H1 (cell line): ENCODE results near the gene FOXP4. TPM values are rescaled to one million over a fixed set of nuclear protein-coding genes. Genes with fewer than 3 reads are reported as not detected.

ENCODE experiments used
- CTCF ChIA-PET: fragments of 300-600 bp; sonication (Branson Sonifier 250); formaldehyde crosslinking; loops from one replicate; lab custom pipeline; 2021; ENCODE audit not compliant: partially characterized antibody; lab: Charles Lee
- POLR2A ChIA-PET: fragments of 300-600 bp; sonication (Branson Sonifier 250); formaldehyde crosslinking; loops from one replicate; lab custom pipeline; 2021; ENCODE audit warnings: inconsistent platforms; ENCODE audit not compliant: partially characterized antibody; lab: Charles Lee
- DNase-seq, 2 experiments: peaks; one replicate each; pipeline versions ENCODE4 v3.0.0 to v3.0.0-alpha.2; 2010 to 2022; ENCODE audit warnings: low spot score in 2 of 2, low read depth in 1 of 2, mixed read lengths in 1 of 2
- FAIRE-seq: peaks from 2 replicates; lab custom pipeline; 2011; peaks lifted over from hg19 to GRCh38; lab: Jason Lieb, UNC
- H2AFZ ChIP-seq: 2 replicates; pipeline ENCODE4 v1.8.1; 2012; ENCODE audit warnings: low read length, inconsistent platforms
- H2AK5ac ChIP-seq: 2 replicates; pipeline ENCODE4 v1.6.1; 2013; ENCODE audit warnings: low read depth, low read length
- H2BK120ac ChIP-seq: replicated peaks from 2 replicates; pipeline ENCODE3; 2013; ENCODE audit warnings: low read depth, low read length, inconsistent platforms
- H2BK12ac ChIP-seq: 2 replicates; pipeline ENCODE4 v1.6.1; 2013; ENCODE audit warnings: low read depth, low read length
- H2BK15ac ChIP-seq: 2 replicates; pipeline ENCODE4 v1.6.1; 2013; ENCODE audit warnings: low read length
- H2BK20ac ChIP-seq: 2 replicates; pipeline ENCODE4 v1.6.1; 2013; ENCODE audit warnings: low read length
- H2BK5ac ChIP-seq: 2 replicates; pipeline ENCODE4 v1.6.1; 2013; ENCODE audit warnings: low read depth, low read length
- H3K14ac ChIP-seq: 2 replicates; pipeline ENCODE4 v1.6.1; 2013; ENCODE audit warnings: inconsistent platforms; ENCODE audit not compliant: insufficient read length
- H3K18ac ChIP-seq: 2 replicates; pipeline ENCODE4 v1.6.1; 2013; ENCODE audit warnings: low read length; ENCODE audit errors: extremely low read depth
- H3K23ac ChIP-seq: 2 replicates; pipeline ENCODE4 v1.6.1; 2013; ENCODE audit warnings: inconsistent platforms; ENCODE audit not compliant: insufficient read length
- H3K23me2 ChIP-seq: 2 replicates; pipeline ENCODE4 v1.6.1; 2013; ENCODE audit warnings: low read depth, low read length
- H3K27ac ChIP-seq: 2 replicates; pipeline ENCODE4 v1.6.1; 2011; ENCODE audit warnings: low read depth, low read length, inconsistent platforms
- H3K27me3 ChIP-seq, 4 experiments: replicated peaks in 1 of 4; 1 replicate in 1 of 4; 2 replicates in 3 of 4; pipeline versions ENCODE4 v1.6.1 to v1.8.1; 2011 to 2013; ENCODE audit warnings: low read length in 3 of 4, mild to moderate bottlenecking in 3 of 4, inconsistent platforms in 2 of 4, mixed read lengths in 2 of 4, moderate library complexity in 1 of 4; ENCODE audit not compliant: control insufficient read depth in 3 of 4, insufficient read depth in 3 of 4; ENCODE audit errors: extremely low read depth in 1 of 4
- H3K36me3 ChIP-seq, 4 experiments: 2 replicates each; pipeline versions ENCODE4 v1.6.1 to v1.8.1; 2011 to 2013; ENCODE audit warnings: mild to moderate bottlenecking in 4 of 4, low read length in 3 of 4, moderate library complexity in 2 of 4, control low read depth in 1 of 4, inconsistent platforms in 1 of 4; ENCODE audit not compliant: insufficient read depth in 4 of 4, control insufficient read depth in 2 of 4
- H3K4ac ChIP-seq: replicated peaks from 2 replicates; pipeline ENCODE3; 2013; ENCODE audit warnings: low read length, low read depth, mixed read lengths, inconsistent platforms; ENCODE audit not compliant: insufficient read length
- H3K4me1 ChIP-seq, 4 experiments: replicated peaks in 1 of 4; 1 replicate in 1 of 4; 2 replicates in 3 of 4; pipeline versions ENCODE4 v1.6.1 to v1.8.1; 2011 to 2013; ENCODE audit warnings: low read length in 3 of 4, inconsistent platforms in 2 of 4, mixed read lengths in 1 of 4; ENCODE audit not compliant: insufficient read depth in 4 of 4, control insufficient read depth in 3 of 4
- H3K4me2 ChIP-seq, 2 experiments: 2 replicates each; pipeline versions ENCODE4 v1.6.1 to v1.8.1; 2011 to 2013; ENCODE audit warnings: low read depth in 2 of 2, low read length in 2 of 2, control low read depth in 1 of 2, inconsistent platforms in 1 of 2, mild to moderate bottlenecking in 1 of 2; ENCODE audit not compliant: insufficient read depth in 1 of 2
- H3K4me3 ChIP-seq, 4 experiments: fragments of 200-600, 300-600 bp in 1 of 4; sonication (generic), shearing (Covaris generic), sonication (Bioruptor Twin) in 1 of 4; 2 replicates each; pipeline versions ENCODE4 v1.5.1 to v1.8.1; 2011 to 2016; ENCODE audit warnings: low read length in 4 of 4, low read depth in 3 of 4, control low read depth in 2 of 4, inconsistent platforms in 2 of 4, mild to moderate bottlenecking in 2 of 4, mixed read lengths in 1 of 4, moderate library complexity in 1 of 4; ENCODE audit not compliant: insufficient read depth in 2 of 4; ENCODE audit errors: extremely low read depth in 1 of 4
- H3K56ac ChIP-seq: replicated peaks from 2 replicates; pipeline ENCODE3; 2013; ENCODE audit warnings: low read depth, mild to moderate bottlenecking, mixed read lengths, low read length, inconsistent platforms; ENCODE audit not compliant: insufficient read length
- H3K79me1 ChIP-seq: 2 replicates; pipeline ENCODE4 v1.6.1; 2013; ENCODE audit warnings: low read depth, low read length, control low read depth
- H3K79me2 ChIP-seq, 2 experiments: 2 replicates each; pipeline versions ENCODE4 v1.6.1 to v1.8.1; 2012 to 2013; ENCODE audit warnings: low read length in 2 of 2, mild to moderate bottlenecking in 2 of 2, inconsistent platforms in 1 of 2; ENCODE audit not compliant: insufficient read depth in 2 of 2, control insufficient read depth in 1 of 2
- H3K9ac ChIP-seq, 4 experiments: replicated peaks in 1 of 4; 1 replicate in 1 of 4; 2 replicates in 3 of 4; pipeline versions ENCODE4 v1.6.1 to v1.8.1; 2011 to 2013; ENCODE audit warnings: low read depth in 3 of 4, low read length in 3 of 4, control low read depth in 2 of 4, mild to moderate bottlenecking in 2 of 4, moderate library complexity in 2 of 4, inconsistent platforms in 1 of 4; ENCODE audit errors: extremely low read depth in 1 of 4
- H3K9me3 ChIP-seq, 2 experiments: 2 replicates each; pipeline versions ENCODE4 v1.6.1 to v1.8.1; 2012 to 2013; ENCODE audit warnings: mild to moderate bottlenecking in 2 of 2, moderate library complexity in 2 of 2, control low read depth in 1 of 2, inconsistent platforms in 1 of 2, low read depth in 1 of 2, low read length in 1 of 2, mixed read lengths in 1 of 2; ENCODE audit not compliant: insufficient read depth in 2 of 2
- H4K20me1 ChIP-seq, 2 experiments: replicated peaks in 1 of 2; 2 replicates each; pipeline versions ENCODE3 to v1.8.1; 2011 to 2013; ENCODE audit warnings: inconsistent platforms in 2 of 2, low read length in 2 of 2, mild to moderate bottlenecking in 1 of 2; ENCODE audit not compliant: insufficient read depth in 2 of 2, control insufficient read depth in 1 of 2
- H4K5ac ChIP-seq: 2 replicates; pipeline ENCODE4 v1.6.1; 2013; ENCODE audit warnings: low read length, low read depth, mixed read lengths, inconsistent platforms; ENCODE audit not compliant: insufficient read length
- H4K8ac ChIP-seq: 2 replicates; pipeline ENCODE4 v1.8.0; 2013; ENCODE audit warnings: mild to moderate bottlenecking, moderate library complexity, low read length, inconsistent platforms; ENCODE audit not compliant: insufficient read depth; ENCODE audit errors: extremely low read depth
- H4K91ac ChIP-seq: replicated peaks from 2 replicates; pipeline ENCODE3; 2013; ENCODE audit warnings: low read length, mixed read lengths, inconsistent platforms; ENCODE audit not compliant: insufficient read length
- RNF2 ChIP-seq: fragments of 200-900, 300-1000 bp; sonication (generic); IDR thresholded peaks from 2 replicates; pipeline ENCODE4 v1.7.1; 2016; ENCODE audit warnings: borderline replicate concordance, low read depth, mild to moderate bottlenecking, antibody characterized with exemption, low read length; ENCODE audit not compliant: poor library complexity, severe bottlenecking; ENCODE audit errors: missing control alignments
- WGBS, 2 experiments: shearing (Covaris generic) in 1 of 2; methylation state at CpG; one replicate each; pipeline versions ENCODE4 v1.1.6 to v1.1.7; 2013 to 2015; ENCODE audit warnings: low lambda C conversion rate in 2 of 2, mixed read lengths in 2 of 2, inconsistent platforms in 1 of 2, low coverage in 1 of 2, missing lambda C conversion rate in 1 of 2; ENCODE audit not compliant: insufficient replicate concordance in 2 of 2, insufficient coverage in 1 of 2, insufficient read length in 1 of 2; ENCODE audit errors: extremely low coverage in 1 of 2, missing lambda C conversion rate in 1 of 2; 5-methylcytosine and 5-hydroxymethylcytosine counted together
- polyA plus RNA-seq, 7 experiments: library from polyadenylated mRNA; depleted of rRNA in 3 of 7; stranded (reverse) in 5 of 7; unstranded in 2 of 7; fragments of >200 nt in 5 of 7; fragments of 200-250 nt in 2 of 7; gene quantifications; 1 replicate in 5 of 7; 2 replicates in 1 of 7; 4 replicates in 1 of 7; pipeline versions ENCODE4 v1.2.1 to v1.2.3, GENCODE V29; 2011 to 2013; ENCODE audit warnings: missing spikeins in 2 of 7, mixed read lengths in 2 of 7
- total RNA-seq: library from RNA; stranded (reverse); fragmentation: NEBNext Ultra II Directional; extraction: Animal tissue kit (Norgen Biotek cat#: 25700); gene quantifications from 2 replicates; pipeline ENCODE4 v1.2.1, GENCODE V29; 2021

The FOXP4 gene
- total and polyA plus RNA-seq, 2 of the 8 experiments (the other 6 are each of a cell fraction or from before 2014, with no cell fraction given), result 4.8 to 13.3 TPM

- peak overlapping the region; percentile 12; the same call in 1 of the 2 replicates for H2BK5ac ChIP-seq
- H2AK5ac ChIP-seq, result no peak overlapping the region; the same call in 1 of the 2 replicates
- no peak overlapping the region for H4K91ac ChIP-seq
- peaks cover 8 to 29% of the 10 kb centered on the region in 2 experiments for H4K20me1 ChIP-seq
- no peak overlapping the region for H3K14ac ChIP-seq
- no peak overlapping the region for H3K23ac ChIP-seq
- H2BK12ac ChIP-seq, result peak overlapping the region; percentile 92; the same call in 1 of the 2 replicates
- no peak overlapping the region for H3K4ac ChIP-seq
- no peaks in the 10 kb centered on the region for H3K36me3 ChIP-seq
- H4K8ac ChIP-seq, result no peak overlapping the region
- H3K27me3 ChIP-seq, result peaks cover 6 to 60% (median 52%) of the 10 kb centered on the region in 4 experiments
- H2AFZ ChIP-seq, result no peak overlapping the region
- H2BK120ac ChIP-seq, result no peak overlapping the region
- peaks cover 32 to 55% (median 39%) of the 10 kb centered on the region in 4 experiments for H3K4me1 ChIP-seq
- H2BK20ac ChIP-seq, result peak overlapping the region; percentile 15; the same call in 1 of the 2 replicates
- peak overlapping the region; percentile 61 to 71 for H3K4me2 ChIP-seq
- ChIA-PET CTCF (interaction anchor here (0.6 to 8.4 kb wide), 14 partner anchors 24 to 188 kb away, joined by 3 to 56 read pairs (median 5); no protein-coding TSS in a partner anchor), POLR2A (interaction anchor here (0.8 to 1.7 kb wide), 5 partner anchors 11 to 125 kb away, joined by 3 to 8 read pairs (median 3); no protein-coding TSS in a partner anchor)
- H3K23me2 ChIP-seq, result peaks cover 5% of the 10 kb centered on the region; the same call in 1 of the 2 replicates
- H3K9ac ChIP-seq, result no peak overlapping the region
- H3K4me3 ChIP-seq, result peak overlapping the region in 3 of 4 experiments; percentile 6 to 46 (median 10); a peak in 5 of 8 replicates
- WGBS, 2 experiments, result 13% methylated on average over 15 of the region's 15 CpGs; no CpG with 5 or more reads in 1 of the 2 experiments
- no peak overlapping the region for H4K5ac ChIP-seq
- peaks cover 0 to 18% of the 10 kb centered on the region in 2 experiments; a peak in 2 of 4 replicates for H3K79me2 ChIP-seq
- peaks cover 9% of the 10 kb centered on the region for H3K79me1 ChIP-seq
- FAIRE-seq, result no peak
- DNase-seq, result no peak
- no peak overlapping the region for H3K27ac ChIP-seq
- H3K56ac ChIP-seq, result no peak overlapping the region
- no peak overlapping the region for H2BK15ac ChIP-seq
- H3K18ac ChIP-seq, result peak overlapping the region; percentile 38; the same call in 1 of the 2 replicates
- H3K9me3 ChIP-seq, result no peaks in the 10 kb centered on the region
- no peak for TF ChIP-seq RNF2
Observed at GRCh38 chr6:41555326-41556300, 9.4 kb downstream of the FOXP4 start.
